WTC11 (cell line): ENCODE data around the gene TMEM38B.

Source experiments
- ATF3 ChIP-seq: sonication (generic); formaldehyde crosslinking; conservative IDR thresholded peaks from 2 replicates; pipeline ENCODE4 v1.8.1; 2022; ENCODE audit warnings: mild to moderate bottlenecking, missing genetic modification reagents
- CTCF ChIP-seq: fragments of 200-600 bp; IDR thresholded peaks from 2 replicates; pipeline ENCODE4 v1.8.0; 2022; ENCODE audit warnings: antibody characterized with exemption
- ETV6 ChIP-seq: sonication (generic); formaldehyde crosslinking; IDR thresholded peaks from 2 replicates; pipeline ENCODE4 v1.8.1; 2022; ENCODE audit warnings: mild to moderate bottlenecking, missing genetic modification reagents
- NFYB ChIP-seq: sonication (generic); formaldehyde crosslinking; conservative IDR thresholded peaks from 2 replicates; pipeline ENCODE4 v1.8.0; 2022; ENCODE audit warnings: low read depth, missing genetic modification reagents
- SMAD3 ChIP-seq: sonication (generic); formaldehyde crosslinking; IDR thresholded peaks from 2 replicates; pipeline ENCODE4 v1.8.0; 2022; ENCODE audit warnings: missing genetic modification reagents, mild to moderate bottlenecking, borderline replicate concordance
- SP1 ChIP-seq: sonication (generic); formaldehyde crosslinking; conservative IDR thresholded peaks from 2 replicates; pipeline ENCODE4 v1.8.1; 2022; ENCODE audit warnings: missing genetic modification reagents
- ZNF138 ChIP-seq: sonication (generic); formaldehyde crosslinking; conservative IDR thresholded peaks from 2 replicates; pipeline ENCODE4 v1.8.1; 2022; ENCODE audit warnings: mild to moderate bottlenecking, moderate library complexity, missing genetic modification reagents
- ZNF281 ChIP-seq: sonication (generic); formaldehyde crosslinking; IDR thresholded peaks from 2 replicates; pipeline ENCODE4 v1.8.0; 2023; ENCODE audit warnings: mild to moderate bottlenecking, missing genetic modification reagents
- TF ChIP-seq, protein P1 (sequence below): sonication (generic); formaldehyde crosslinking; IDR thresholded peaks from 2 replicates; pipeline ENCODE4 v1.8.1; 2022; ENCODE audit warnings: low read depth, mild to moderate bottlenecking, moderate library complexity, missing genetic modification reagents, borderline replicate concordance
- TF ChIP-seq, protein P2 (sequence below): sonication (generic); formaldehyde crosslinking; IDR thresholded peaks from 2 replicates; pipeline ENCODE4 v1.8.1; 2022; ENCODE audit warnings: mild to moderate bottlenecking, missing genetic modification reagents, moderate library complexity, borderline replicate concordance

DNA sequence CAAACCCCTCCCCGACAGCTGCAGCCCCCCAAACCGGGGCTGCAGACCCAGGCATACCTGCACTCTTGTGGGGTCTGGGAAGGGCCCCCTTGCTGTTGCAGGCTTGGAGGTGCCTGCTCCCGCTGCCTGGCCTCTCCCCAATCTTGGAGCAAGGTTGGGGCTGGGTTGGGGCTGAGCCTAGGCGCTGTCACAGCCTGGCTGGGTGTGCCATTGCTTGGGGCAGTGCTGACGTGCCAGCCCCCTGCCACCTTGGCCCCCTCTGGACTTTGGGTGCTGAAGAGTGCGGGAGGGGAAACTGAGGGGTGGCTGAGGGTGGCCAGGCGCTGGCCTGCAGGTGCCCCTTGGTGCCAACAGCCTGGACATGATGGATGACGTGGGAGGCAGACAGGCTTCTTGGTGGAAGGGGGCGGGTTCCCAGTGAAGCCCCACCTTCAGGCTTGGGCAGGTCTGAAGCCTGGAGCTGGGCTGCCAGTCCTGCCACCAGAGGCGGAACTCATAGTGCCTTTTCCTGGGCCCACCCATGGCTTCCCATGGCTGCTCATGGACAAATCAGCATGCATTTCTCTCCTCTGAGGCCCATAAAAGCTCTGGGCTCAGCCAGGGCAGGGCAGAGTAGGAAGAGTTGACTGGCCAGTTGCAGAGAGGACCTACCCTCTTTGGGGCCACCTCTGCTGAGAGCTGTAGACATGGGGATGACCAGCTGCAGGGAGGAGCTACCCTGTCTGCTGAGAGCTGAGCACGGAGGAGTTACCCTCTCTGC, 19.1 kb downstream of the TMEM38B start:
- TF ChIP-seq SP1, result no peak
- no peak for TF ChIP-seq CTCF
- no peak for TF ChIP-seq NFYB
- TF ChIP-seq, protein P1, sequence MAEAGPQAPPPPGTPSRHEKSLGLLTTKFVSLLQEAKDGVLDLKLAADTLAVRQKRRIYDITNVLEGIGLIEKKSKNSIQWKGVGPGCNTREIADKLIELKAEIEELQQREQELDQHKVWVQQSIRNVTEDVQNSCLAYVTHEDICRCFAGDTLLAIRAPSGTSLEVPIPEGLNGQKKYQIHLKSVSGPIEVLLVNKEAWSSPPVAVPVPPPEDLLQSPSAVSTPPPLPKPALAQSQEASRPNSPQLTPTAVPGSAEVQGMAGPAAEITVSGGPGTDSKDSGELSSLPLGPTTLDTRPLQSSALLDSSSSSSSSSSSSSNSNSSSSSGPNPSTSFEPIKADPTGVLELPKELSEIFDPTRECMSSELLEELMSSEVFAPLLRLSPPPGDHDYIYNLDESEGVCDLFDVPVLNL (CRISPR knock-in tag), result no peak
- TF ChIP-seq SMAD3 (CRISPR knock-in tag), result no peak
- TF ChIP-seq, protein P2, sequence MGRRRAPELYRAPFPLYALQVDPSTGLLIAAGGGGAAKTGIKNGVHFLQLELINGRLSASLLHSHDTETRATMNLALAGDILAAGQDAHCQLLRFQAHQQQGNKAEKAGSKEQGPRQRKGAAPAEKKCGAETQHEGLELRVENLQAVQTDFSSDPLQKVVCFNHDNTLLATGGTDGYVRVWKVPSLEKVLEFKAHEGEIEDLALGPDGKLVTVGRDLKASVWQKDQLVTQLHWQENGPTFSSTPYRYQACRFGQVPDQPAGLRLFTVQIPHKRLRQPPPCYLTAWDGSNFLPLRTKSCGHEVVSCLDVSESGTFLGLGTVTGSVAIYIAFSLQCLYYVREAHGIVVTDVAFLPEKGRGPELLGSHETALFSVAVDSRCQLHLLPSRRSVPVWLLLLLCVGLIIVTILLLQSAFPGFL (CRISPR knock-in tag), result no peak
- no peak for TF ChIP-seq ZNF138 (CRISPR knock-in tag)
- no peak for TF ChIP-seq ZNF281 (CRISPR knock-in tag)
- no peak for TF ChIP-seq ATF3 (CRISPR knock-in tag)
- no peak for TF ChIP-seq ETV6 (CRISPR knock-in tag)
